SJCRH30 (cell line): ENCODE results near the gene ACBD6. TPM values are rescaled to one million over a fixed set of nuclear protein-coding genes. Genes with fewer than 3 reads are reported as not detected.

Source experiments
- DNase-seq, 2 experiments: peaks; one replicate each; pipeline ENCODE4 v3.0.0-alpha.2; 2015 to 2020
- H3K27ac ChIP-seq: fragments of 250-450 bp; sonication (Bioruptor Pico); 2 replicates; pipeline ENCODE4 v1.5.1; 2020; ENCODE audit warnings: mild to moderate bottlenecking, moderate library complexity
- H3K27me3 ChIP-seq: fragments of 250-450 bp; sonication (Bioruptor Pico); 2 replicates; pipeline ENCODE4 v1.5.1; 2020; ENCODE audit warnings: mild to moderate bottlenecking, moderate library complexity
- H3K36me3 ChIP-seq: fragments of 250-450 bp; sonication (Bioruptor Pico); 2 replicates; pipeline ENCODE4 v1.5.1; 2020; ENCODE audit warnings: mild to moderate bottlenecking, moderate library complexity
- H3K4me1 ChIP-seq: fragments of 250-450 bp; sonication (Bioruptor Pico); 2 replicates; pipeline ENCODE4 v1.5.1; 2020; ENCODE audit warnings: mild to moderate bottlenecking, moderate library complexity
- H3K4me3 ChIP-seq: fragments of 250-450 bp; sonication (Bioruptor Pico); 2 replicates; pipeline ENCODE4 v1.5.1; 2020; ENCODE audit warnings: mild to moderate bottlenecking, moderate library complexity
- H3K9me3 ChIP-seq: fragments of 250-450 bp; sonication (Bioruptor Pico); replicated peaks from 2 replicates; pipeline ENCODE4 v1.5.1; 2020; ENCODE audit warnings: mild to moderate bottlenecking, moderate library complexity
- total RNA-seq: library from RNA; depleted of rRNA; stranded (reverse); fragments of >200 nt; shearing (Covaris generic); gene quantifications from 2 replicates; pipeline ENCODE4 v1.2.3, GENCODE V29; 2014

The ACBD6 gene
- total RNA-seq, 1 experiment from 2014 or later, result 44.6 TPM

GRCh38 chr1:180534214-180534613 lies 31.8 kb upstream of the ACBD6 start:
- Histone ChIP-seq H3K4me3 (no peak overlapping the region), H3K4me1 (no peaks in the 10 kb centered on the region), H3K27ac (no peak overlapping the region), H3K36me3 (no peaks in the 10 kb centered on the region), H3K9me3 (no peaks in the 10 kb centered on the region), H3K27me3 (no peaks in the 10 kb centered on the region)
- no peak for DNase-seq

- H3K4me3 ChIP-seq, result no peak overlapping the region
- no peak overlapping the region for H3K27ac ChIP-seq
- H3K9me3 ChIP-seq, result no peaks in the 10 kb centered on the region
- DNase-seq, result peak; percentile 60 to 79
- H3K36me3 ChIP-seq, result no peaks in the 10 kb centered on the region
- no peaks in the 10 kb centered on the region for H3K4me1 ChIP-seq
- H3K27me3 ChIP-seq, result no peaks in the 10 kb centered on the region
Measured at GRCh38 chr1:180533266-180533987, 31.1 kb upstream of the ACBD6 start.

DNA sequence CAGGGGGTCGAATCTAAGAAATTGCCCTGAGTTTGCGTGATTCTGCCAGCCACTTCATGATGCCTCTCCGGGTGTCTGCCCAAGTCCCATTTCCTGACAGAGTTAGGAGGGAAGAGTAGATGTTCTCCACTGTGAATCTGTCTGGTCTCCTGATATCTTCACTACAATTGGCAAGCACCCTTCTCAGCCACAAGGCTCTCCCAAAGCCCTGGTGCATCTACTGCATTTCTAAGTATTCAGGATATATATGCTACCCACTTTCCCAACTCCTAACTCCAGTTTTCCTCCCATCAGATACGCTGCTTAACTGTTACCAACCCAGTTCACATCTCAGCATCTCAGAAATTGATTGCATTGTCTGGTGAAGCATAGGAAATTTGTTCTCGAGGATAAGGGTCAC lies 30.5 kb upstream of the ACBD6 start:
- Histone ChIP-seq H3K36me3 (no peaks in the 10 kb centered on the region), H3K9me3 (no peaks in the 10 kb centered on the region), H3K4me1 (no peaks in the 10 kb centered on the region), H3K27me3 (no peaks in the 10 kb centered on the region), H3K4me3 (no peak overlapping the region), H3K27ac (no peak overlapping the region)
- DNase-seq, result no peak

- no peaks in the 10 kb centered on the region for H3K36me3 ChIP-seq
- H3K27ac ChIP-seq, result no peak overlapping the region
- H3K9me3 ChIP-seq, result no peaks in the 10 kb centered on the region
- no peak overlapping the region for H3K4me3 ChIP-seq
- no peaks in the 10 kb centered on the region for H3K27me3 ChIP-seq
- DNase-seq, result peak; percentile 22 to 36
- no peaks in the 10 kb centered on the region for H3K4me1 ChIP-seq
Measured at GRCh38 chr1:180530501-180530900, 28.1 kb upstream of the ACBD6 start.

DNA sequence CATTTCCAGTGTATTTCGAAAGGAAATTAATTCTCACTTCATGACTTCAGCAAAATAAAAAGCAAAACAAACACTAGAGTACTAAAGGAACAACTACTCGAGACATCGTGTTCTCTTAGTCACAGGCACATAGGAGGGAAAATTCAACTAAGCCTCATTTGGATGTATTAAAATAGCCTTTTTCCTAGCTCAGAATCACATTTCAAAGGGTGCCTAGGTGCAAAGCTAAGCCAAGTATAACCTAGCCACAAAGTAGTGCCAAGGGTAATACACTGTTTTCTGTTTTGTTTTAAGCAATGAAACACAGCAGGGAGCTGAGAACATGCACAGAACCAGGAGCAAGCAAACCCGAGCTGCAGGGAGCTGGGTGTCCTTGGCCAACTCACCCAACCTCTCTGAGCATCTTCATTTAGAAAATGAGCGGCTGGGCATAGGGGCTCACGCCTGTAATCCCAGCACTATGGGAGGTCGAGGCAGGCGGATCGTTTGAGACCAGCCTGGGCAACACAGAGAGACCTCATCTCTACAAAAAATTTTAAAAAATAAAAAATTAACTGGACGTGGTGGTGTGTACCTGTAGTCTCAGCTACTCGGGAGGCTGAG lies 26.6 kb upstream of the ACBD6 start:
- Histone ChIP-seq H3K4me1 (no peaks in the 10 kb centered on the region), H3K36me3 (no peaks in the 10 kb centered on the region), H3K4me3 (no peak overlapping the region), H3K27ac (no peak overlapping the region), H3K9me3 (no peaks in the 10 kb centered on the region), H3K27me3 (no peaks in the 10 kb centered on the region)
- no peak for DNase-seq

DNA sequence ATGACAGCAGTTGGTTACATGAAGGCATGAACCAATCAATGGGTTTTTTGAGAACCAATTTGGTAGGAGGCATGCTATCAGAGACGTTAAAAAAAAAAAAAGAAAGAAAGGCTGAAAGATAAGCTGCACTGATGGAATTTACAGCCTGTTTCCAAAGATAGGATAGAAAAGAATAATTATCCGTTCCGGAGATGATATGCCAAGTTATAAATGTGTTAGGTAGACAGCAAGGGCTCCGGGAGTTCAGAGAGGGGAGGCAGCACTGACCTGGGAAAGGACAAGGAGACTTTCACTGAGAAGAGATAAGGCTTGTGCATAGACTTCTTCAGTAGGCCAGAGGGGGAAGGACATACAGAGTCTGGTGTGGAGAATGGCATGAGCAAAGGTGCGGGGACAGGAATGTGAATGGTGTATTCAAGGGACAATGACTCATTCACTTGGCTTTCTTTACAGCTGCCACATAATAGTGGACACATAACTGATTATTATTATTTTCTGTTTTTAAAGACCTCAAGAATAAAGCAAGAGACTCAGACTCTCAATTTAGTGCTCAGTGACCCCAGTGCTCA lies 24.8 kb upstream of the ACBD6 start:
- Histone ChIP-seq H3K27me3 (no peaks in the 10 kb centered on the region), H3K36me3 (no peaks in the 10 kb centered on the region), H3K4me3 (no peak overlapping the region), H3K4me1 (peaks cover 1% of the 10 kb centered on the region; the same call in 1 of the 2 replicates), H3K9me3 (no peaks in the 10 kb centered on the region), H3K27ac (no peak overlapping the region)
- DNase-seq, result peak in 1 of 2 experiments; percentile 12

DNA sequence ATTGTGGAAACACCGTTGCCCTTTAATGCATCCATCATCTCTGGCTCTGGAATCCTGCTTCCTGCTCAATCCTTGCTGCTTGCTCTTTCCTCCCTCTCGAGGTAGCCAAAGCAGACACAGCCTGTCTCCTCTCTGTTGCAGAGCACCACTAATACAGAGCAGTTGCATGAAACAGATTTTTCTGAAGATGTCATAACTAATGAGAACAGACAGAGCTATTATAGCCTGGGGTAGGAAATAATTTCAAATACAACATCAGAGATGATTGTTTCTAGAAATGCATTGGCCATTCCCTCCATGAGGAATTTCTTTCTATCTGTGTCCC lies 23.3 kb upstream of the ACBD6 start:
- no peaks in the 10 kb centered on the region for H3K36me3 ChIP-seq
- DNase-seq, result no peak
- H3K9me3 ChIP-seq, result no peaks in the 10 kb centered on the region
- no peaks in the 10 kb centered on the region for H3K27me3 ChIP-seq
- peaks cover 6% of the 10 kb centered on the region; the same call in 1 of the 2 replicates for H3K4me1 ChIP-seq
- H3K27ac ChIP-seq, result no peak overlapping the region
- H3K4me3 ChIP-seq, result no peak overlapping the region

- DNase-seq, result no peak
- Histone ChIP-seq H3K9me3 (no peaks in the 10 kb centered on the region), H3K27me3 (no peaks in the 10 kb centered on the region), H3K4me3 (no peak overlapping the region), H3K36me3 (no peaks in the 10 kb centered on the region), H3K27ac (no peak overlapping the region), H3K4me1 (peaks cover 6% of the 10 kb centered on the region; the same call in 1 of the 2 replicates)
Measured at GRCh38 chr1:180524915-180525714, 22.7 kb upstream of the ACBD6 start.

- Histone ChIP-seq H3K27ac (no peak overlapping the region), H3K4me3 (no peak overlapping the region)
- no peak for DNase-seq
Measured at GRCh38 chr1:180524160-180524914, 22.0 kb upstream of the ACBD6 start.

DNA sequence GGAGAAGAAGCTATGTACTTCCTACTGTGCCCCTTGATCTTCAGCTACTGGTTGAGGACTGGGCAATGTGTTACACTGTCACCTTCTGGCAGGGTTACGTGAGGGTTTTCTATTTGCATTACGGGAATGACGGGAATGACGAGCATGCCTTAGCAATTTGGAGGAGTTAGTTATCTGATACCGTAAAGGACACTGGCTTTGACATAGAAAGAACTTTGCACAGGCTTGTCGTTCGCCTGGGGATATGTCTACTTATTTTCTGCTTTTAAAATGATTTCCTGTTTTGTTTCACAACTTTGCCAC lies 19.8 kb upstream of the ACBD6 start:
- peaks cover 6% of the 10 kb centered on the region; the same call in 1 of the 2 replicates for H3K4me1 ChIP-seq
- no peaks in the 10 kb centered on the region for H3K36me3 ChIP-seq
- H3K27me3 ChIP-seq, result no peaks in the 10 kb centered on the region
- no peaks in the 10 kb centered on the region for H3K9me3 ChIP-seq
- no peak overlapping the region for H3K27ac ChIP-seq
- no peak for DNase-seq
- no peak overlapping the region for H3K4me3 ChIP-seq

More at GRCh38 chr1:180524160-180524914, 22.0 kb upstream of the ACBD6 start:
- Histone ChIP-seq H3K4me1 (peaks cover 6% of the 10 kb centered on the region; the same call in 1 of the 2 replicates), H3K36me3 (no peaks in the 10 kb centered on the region), H3K27me3 (no peaks in the 10 kb centered on the region), H3K9me3 (no peaks in the 10 kb centered on the region)

- no peak for DNase-seq
- Histone ChIP-seq H3K36me3 (no peaks in the 10 kb centered on the region), H3K4me3 (no peak overlapping the region), H3K27me3 (no peaks in the 10 kb centered on the region), H3K9me3 (no peaks in the 10 kb centered on the region), H3K27ac (no peak overlapping the region), H3K4me1 (peaks cover 6% of the 10 kb centered on the region; the same call in 1 of the 2 replicates)
Measured at GRCh38 chr1:180521474-180522212, 19.3 kb upstream of the ACBD6 start.

- H3K27ac ChIP-seq, result no peak overlapping the region
- no peak overlapping the region for H3K4me3 ChIP-seq
- no peaks in the 10 kb centered on the region for H3K9me3 ChIP-seq
- DNase-seq, result no peak
- H3K4me1 ChIP-seq, result peaks cover 6% of the 10 kb centered on the region; the same call in 1 of the 2 replicates
- H3K27me3 ChIP-seq, result no peaks in the 10 kb centered on the region
- no peaks in the 10 kb centered on the region for H3K36me3 ChIP-seq
Measured at GRCh38 chr1:180519846-180520245, 17.5 kb upstream of the ACBD6 start.

GRCh38 chr1:180515857-180516388 lies 13.5 kb upstream of the ACBD6 start:
- H3K9me3 ChIP-seq, result no peaks in the 10 kb centered on the region
- H3K36me3 ChIP-seq, result no peaks in the 10 kb centered on the region
- no peaks in the 10 kb centered on the region for H3K27me3 ChIP-seq
- H3K27ac ChIP-seq, result no peak overlapping the region
- no peak overlapping the region for H3K4me3 ChIP-seq
- DNase-seq, result peak; percentile 58 to 90
- no peaks in the 10 kb centered on the region for H3K4me1 ChIP-seq

GRCh38 chr1:180515364-180515763 lies 13.0 kb upstream of the ACBD6 start:
- DNase-seq, result peak in 1 of 2 experiments; percentile 29
- Histone ChIP-seq H3K36me3 (no peaks in the 10 kb centered on the region), H3K27me3 (no peaks in the 10 kb centered on the region), H3K9me3 (no peaks in the 10 kb centered on the region), H3K27ac (no peak overlapping the region), H3K4me1 (no peaks in the 10 kb centered on the region), H3K4me3 (no peak overlapping the region)
